KOPT-K1 (cell line): ENCODE results near the gene ARMC2.

Experiments used
- H3K27ac ChIP-seq: fragments of 200-600 bp; sonication (generic); 2 replicates; pipeline ENCODE4 v1.5.1; 2016; ENCODE audit warnings: antibody characterized with exemption, mild to moderate bottlenecking, low read depth, low read length; ENCODE audit not compliant: poor library complexity, severe bottlenecking
- H3K36me3 ChIP-seq: fragments of 200-600 bp; sonication (generic); 2 replicates; pipeline ENCODE4 v1.5.1; 2017; ENCODE audit warnings: antibody characterized with exemption, mild to moderate bottlenecking, low read length, moderate library complexity; ENCODE audit not compliant: insufficient read depth
- H3K9me3 ChIP-seq: fragments of 200-600 bp; sonication (generic); 2 replicates; pipeline ENCODE4 v1.5.1; 2017; ENCODE audit warnings: antibody characterized with exemption, low read length, mild to moderate bottlenecking; ENCODE audit not compliant: insufficient read depth, poor library complexity, severe bottlenecking

ARMC2 gene

GRCh38 chr6:108985301-108985700, 137.1 kb downstream of the ARMC2 start:
- no peaks in the 10 kb centered on the region for H3K9me3 ChIP-seq
- H3K27ac ChIP-seq = no peak overlapping the region
- H3K36me3 ChIP-seq = peaks cover 12% of the 10 kb centered on the region; the same call in 1 of the 2 replicates

DNA sequence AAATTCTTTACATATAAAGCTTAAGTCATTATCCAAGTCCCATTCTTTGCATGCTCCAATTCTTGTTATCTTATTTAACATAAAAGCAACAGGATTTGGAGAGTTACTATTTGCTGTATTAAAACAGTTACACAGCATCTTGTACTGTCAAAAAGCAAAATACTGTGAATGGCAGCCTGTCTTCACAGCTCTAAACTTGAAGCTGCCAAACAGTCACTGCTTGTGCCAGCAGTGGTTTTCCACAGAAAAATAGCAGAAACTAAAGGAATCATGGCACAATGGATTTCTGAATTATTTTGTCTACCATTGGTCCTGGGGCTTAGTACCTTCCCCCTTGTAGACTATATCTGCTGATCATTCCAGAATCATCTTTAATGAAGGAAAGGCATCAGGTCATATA, 138.9 kb downstream of the ARMC2 start:
- no peak overlapping the region for H3K27ac ChIP-seq
- H3K36me3 ChIP-seq = peaks cover 14% of the 10 kb centered on the region; the same call in 1 of the 2 replicates
- H3K9me3 ChIP-seq = no peaks in the 10 kb centered on the region

- H3K9me3 ChIP-seq = no peaks in the 10 kb centered on the region
- H3K27ac ChIP-seq = no peak overlapping the region
- peaks cover 14% of the 10 kb centered on the region; the same call in 1 of the 2 replicates for H3K36me3 ChIP-seq
Observed at GRCh38 chr6:108988296-108988695, 140.1 kb downstream of the ARMC2 start.

- Histone ChIP-seq H3K9me3 (no peaks in the 10 kb centered on the region), H3K36me3 (peaks cover 14% of the 10 kb centered on the region; the same call in 1 of the 2 replicates), H3K27ac (no peak overlapping the region)
Observed at GRCh38 chr6:108988765-108989164, 140.5 kb downstream of the ARMC2 start.

DNA sequence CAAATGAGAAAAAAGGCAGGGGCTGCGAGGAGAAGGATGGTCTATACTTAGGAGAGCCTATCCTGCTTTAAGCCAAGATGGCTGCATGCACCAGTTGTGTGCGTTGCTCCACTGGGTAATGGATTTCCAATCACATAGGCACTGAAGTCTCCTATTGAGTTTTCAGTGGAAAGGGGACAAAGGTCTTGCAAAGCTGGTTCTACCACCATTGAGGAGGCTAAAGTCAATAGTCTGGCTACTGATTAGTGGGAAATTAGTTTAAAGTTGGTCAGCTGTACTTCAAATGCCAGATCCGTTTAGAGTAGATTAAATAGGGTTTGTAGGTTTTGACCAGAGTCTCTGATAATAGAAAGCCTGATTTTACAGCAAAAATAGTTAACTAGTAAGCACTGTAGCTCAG, 141.5 kb downstream of the ARMC2 start:
- H3K36me3 ChIP-seq = peaks cover 14% of the 10 kb centered on the region; the same call in 1 of the 2 replicates
- H3K9me3 ChIP-seq = no peaks in the 10 kb centered on the region
- no peak overlapping the region for H3K27ac ChIP-seq

GRCh38 chr6:108993876-108994275, 145.7 kb downstream of the ARMC2 start:
- no peaks in the 10 kb centered on the region for H3K9me3 ChIP-seq
- peaks cover 10% of the 10 kb centered on the region; the same call in 1 of the 2 replicates for H3K36me3 ChIP-seq
- H3K27ac ChIP-seq = no peak overlapping the region

- H3K27ac ChIP-seq = no peak overlapping the region
- peaks cover 2% of the 10 kb centered on the region; the same call in 1 of the 2 replicates for H3K36me3 ChIP-seq
- no peaks in the 10 kb centered on the region for H3K9me3 ChIP-seq
Observed at GRCh38 chr6:108995296-108995695, 147.1 kb downstream of the ARMC2 start.

GRCh38 chr6:108996208-108996607, 148.0 kb downstream of the ARMC2 start:
- H3K9me3 ChIP-seq = no peaks in the 10 kb centered on the region
- no peaks in the 10 kb centered on the region for H3K36me3 ChIP-seq
- no peak overlapping the region for H3K27ac ChIP-seq

DNA sequence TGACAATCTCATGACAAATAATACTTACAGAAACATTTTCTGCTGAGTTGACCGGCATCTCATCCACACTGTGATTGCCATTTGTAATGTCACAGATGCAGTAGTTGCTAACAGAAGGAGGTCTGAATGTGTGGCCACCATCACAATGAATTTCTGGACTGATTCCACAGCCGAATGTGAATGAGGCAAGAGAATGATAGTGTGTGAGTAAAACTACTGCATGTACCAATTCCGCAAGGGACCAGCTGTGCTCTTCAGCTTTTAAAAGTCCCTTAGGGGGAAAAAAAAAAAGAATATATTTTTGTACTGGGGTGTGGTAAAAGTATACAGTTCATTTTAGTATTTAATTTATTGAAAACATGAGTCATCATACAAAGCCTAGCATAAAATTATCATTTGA, 150.3 kb downstream of the ARMC2 start:
- Histone ChIP-seq H3K9me3 (no peaks in the 10 kb centered on the region), H3K36me3 (no peaks in the 10 kb centered on the region), H3K27ac (no peak overlapping the region)

- H3K27ac ChIP-seq = no peak overlapping the region
- no peaks in the 10 kb centered on the region for H3K36me3 ChIP-seq
- H3K9me3 ChIP-seq = no peaks in the 10 kb centered on the region
Observed at GRCh38 chr6:108999428-108999827, 151.2 kb downstream of the ARMC2 start.

DNA sequence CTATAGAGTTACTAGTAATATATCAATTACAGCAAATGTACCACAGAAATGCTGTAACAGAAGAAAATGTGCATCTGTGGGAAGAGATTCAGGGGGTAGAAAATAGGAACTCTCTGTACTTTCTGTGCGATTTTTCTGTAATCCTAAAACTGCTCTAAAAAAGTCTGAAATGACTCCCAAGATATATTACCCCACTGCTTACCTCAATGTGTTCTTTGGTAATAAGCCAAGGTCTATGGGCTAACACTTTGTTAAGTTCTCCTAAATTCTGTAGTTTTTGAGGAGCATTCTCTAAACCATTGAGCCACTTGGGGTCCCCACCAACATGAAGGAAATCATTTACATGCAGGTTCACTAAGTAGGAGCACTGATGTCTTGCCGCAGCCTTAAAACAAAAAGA, 152.1 kb downstream of the ARMC2 start:
- no peaks in the 10 kb centered on the region for H3K36me3 ChIP-seq
- no peak overlapping the region for H3K27ac ChIP-seq
- no peaks in the 10 kb centered on the region for H3K9me3 ChIP-seq

GRCh38 chr6:109001291-109001894, 153.2 kb downstream of the ARMC2 start:
- no peaks in the 10 kb centered on the region for H3K9me3 ChIP-seq
- no peaks in the 10 kb centered on the region for H3K36me3 ChIP-seq
- no peak overlapping the region for H3K27ac ChIP-seq

GRCh38 chr6:109002051-109002697, 154.0 kb downstream of the ARMC2 start:
- no peaks in the 10 kb centered on the region for H3K36me3 ChIP-seq
- H3K27ac ChIP-seq = no peak overlapping the region
- no peaks in the 10 kb centered on the region for H3K9me3 ChIP-seq

DNA sequence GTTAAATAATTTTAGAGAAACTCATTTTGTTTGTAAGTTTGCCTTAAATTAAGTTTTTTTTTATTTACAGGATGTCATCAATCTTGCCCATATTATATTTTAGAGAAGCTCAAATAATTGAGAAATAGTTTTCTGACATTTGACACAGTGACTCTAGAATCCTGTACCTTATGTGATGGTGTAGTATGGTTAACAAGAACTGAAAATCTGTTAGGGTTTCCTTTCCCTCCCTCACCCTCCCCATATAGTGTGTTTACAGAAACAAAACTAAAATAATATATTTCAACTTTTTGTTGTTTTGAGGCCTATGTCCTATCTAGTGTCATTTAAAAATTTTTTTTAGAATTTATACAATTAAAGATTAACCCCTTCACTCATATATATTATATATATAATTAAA, 154.7 kb downstream of the ARMC2 start:
- Histone ChIP-seq H3K36me3 (no peaks in the 10 kb centered on the region), H3K27ac (no peak overlapping the region), H3K9me3 (no peaks in the 10 kb centered on the region)

DNA sequence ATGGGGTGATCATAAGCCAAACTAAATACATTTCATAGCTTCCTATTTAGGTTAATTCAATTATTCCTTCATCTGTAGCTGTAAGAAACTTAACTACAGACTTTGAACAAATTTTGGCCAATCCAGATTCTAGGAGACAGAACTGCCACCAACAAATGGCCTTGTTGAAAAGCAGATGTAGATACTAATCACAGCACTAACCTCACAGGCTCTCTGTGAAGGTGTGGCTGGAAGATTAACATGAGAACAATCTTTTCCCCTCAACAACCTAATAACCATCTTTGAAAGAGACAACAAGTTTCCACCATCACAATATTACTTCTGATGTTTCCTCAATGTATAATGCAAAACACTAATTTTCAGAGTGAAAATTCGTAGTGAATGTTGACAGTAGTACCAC, 158.6 kb downstream of the ARMC2 start:
- no peaks in the 10 kb centered on the region for H3K9me3 ChIP-seq
- no peaks in the 10 kb centered on the region for H3K36me3 ChIP-seq
- H3K27ac ChIP-seq = no peak overlapping the region

GRCh38 chr6:109007521-109007920, 159.3 kb downstream of the ARMC2 start:
- Histone ChIP-seq H3K9me3 (no peaks in the 10 kb centered on the region), H3K27ac (no peak overlapping the region)

More at GRCh38 chr6:109007521-109007920, 159.3 kb downstream of the ARMC2 start:
- no peaks in the 10 kb centered on the region for H3K36me3 ChIP-seq
